D721Med (cell line): ENCODE measurements around the gene MYG1.
"Not testable (repeated sequence)": the region's sequence is repeated elsewhere in the genome, so short reads cannot be mapped to it uniquely, and the experiment has no call there.

Experiments used
- DNase-seq: peaks from one replicate; pipeline ENCODE4 v3.0.0; 2011; ENCODE audit warnings: low spot score; ENCODE audit not compliant: insufficient read length
- FAIRE-seq: peaks from 2 replicates; lab custom pipeline; 2011; peaks lifted over from hg19 to GRCh38; lab: Jason Lieb, UNC
- TF ChIP-seq, protein P1 (sequence below): IDR thresholded peaks from 2 replicates; pipeline ENCODE4 v1.5.1; 2012; ENCODE audit warnings: mild to moderate bottlenecking, control low read depth; ENCODE audit not compliant: insufficient read depth; ENCODE audit errors: missing control alignments

MYG1 gene

DNA sequence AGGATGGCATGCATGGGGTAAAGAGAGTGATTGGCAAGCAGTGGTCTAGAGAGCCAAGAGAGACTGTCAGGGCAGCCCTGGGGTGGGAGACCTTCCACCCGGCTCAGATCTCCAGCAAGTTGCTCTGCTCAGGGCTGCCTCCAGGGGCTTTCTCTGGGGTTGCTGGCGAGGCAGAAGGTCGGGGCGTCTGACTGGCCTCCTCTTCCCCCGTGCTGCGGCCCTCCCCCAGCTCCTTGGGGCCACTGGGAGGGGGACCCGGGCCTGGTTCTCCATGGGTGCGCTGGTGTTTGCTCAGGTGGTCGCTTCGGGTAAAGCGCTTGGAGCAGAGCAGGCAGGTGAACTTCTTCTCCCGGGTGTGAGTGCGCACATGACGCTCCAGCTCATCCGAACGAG is 28.5 kb downstream of the MYG1 start:
- DNase-seq = no peak
- TF ChIP-seq, protein P1, sequence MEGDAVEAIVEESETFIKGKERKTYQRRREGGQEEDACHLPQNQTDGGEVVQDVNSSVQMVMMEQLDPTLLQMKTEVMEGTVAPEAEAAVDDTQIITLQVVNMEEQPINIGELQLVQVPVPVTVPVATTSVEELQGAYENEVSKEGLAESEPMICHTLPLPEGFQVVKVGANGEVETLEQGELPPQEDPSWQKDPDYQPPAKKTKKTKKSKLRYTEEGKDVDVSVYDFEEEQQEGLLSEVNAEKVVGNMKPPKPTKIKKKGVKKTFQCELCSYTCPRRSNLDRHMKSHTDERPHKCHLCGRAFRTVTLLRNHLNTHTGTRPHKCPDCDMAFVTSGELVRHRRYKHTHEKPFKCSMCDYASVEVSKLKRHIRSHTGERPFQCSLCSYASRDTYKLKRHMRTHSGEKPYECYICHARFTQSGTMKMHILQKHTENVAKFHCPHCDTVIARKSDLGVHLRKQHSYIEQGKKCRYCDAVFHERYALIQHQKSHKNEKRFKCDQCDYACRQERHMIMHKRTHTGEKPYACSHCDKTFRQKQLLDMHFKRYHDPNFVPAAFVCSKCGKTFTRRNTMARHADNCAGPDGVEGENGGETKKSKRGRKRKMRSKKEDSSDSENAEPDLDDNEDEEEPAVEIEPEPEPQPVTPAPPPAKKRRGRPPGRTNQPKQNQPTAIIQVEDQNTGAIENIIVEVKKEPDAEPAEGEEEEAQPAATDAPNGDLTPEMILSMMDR = no peak
- FAIRE-seq = no peak

DNA sequence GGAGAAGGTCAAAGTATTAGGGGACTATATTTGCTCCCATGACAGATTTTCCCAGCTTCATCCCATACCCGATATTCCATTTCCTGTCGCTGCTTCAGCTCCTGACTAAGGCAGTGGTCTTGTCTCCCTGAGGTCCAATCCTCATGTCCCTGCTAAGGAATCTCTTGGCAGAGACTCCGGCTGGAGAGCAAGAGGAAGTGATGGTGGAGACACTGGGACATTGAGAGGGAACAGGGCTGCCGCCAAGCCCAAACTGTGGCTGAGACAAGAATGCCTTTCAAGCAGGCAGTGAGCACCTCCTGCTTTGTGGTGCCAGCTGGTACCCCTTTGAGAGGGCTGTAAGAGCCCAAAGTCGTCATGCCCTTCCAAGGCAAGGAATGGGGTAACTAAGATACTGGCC is 31.2 kb downstream of the MYG1 start:
- FAIRE-seq = no peak
- TF ChIP-seq, protein P1 = no peak
- no peak for DNase-seq

DNA sequence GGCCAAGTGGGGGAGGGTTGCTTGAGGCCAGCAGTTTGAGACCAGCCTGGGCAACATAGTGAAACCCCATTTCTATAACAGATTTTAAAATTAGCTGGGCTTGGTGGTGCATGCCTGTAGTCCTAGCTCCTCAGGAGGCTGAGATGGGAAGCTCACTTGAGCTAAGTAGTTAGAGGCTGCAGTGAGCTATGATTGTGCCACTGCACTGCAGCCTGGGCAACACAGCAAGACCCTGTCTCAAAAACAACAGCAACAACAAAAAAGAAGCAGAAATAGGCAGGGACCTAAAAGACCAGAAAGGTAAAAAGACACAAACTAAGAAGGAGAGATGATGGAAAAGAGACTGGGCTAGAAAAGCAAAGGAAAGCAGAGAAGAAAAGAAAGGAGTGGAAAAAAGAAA is 32.8 kb downstream of the MYG1 start:
- not testable (repeated sequence) for FAIRE-seq, DNase-seq

DNA sequence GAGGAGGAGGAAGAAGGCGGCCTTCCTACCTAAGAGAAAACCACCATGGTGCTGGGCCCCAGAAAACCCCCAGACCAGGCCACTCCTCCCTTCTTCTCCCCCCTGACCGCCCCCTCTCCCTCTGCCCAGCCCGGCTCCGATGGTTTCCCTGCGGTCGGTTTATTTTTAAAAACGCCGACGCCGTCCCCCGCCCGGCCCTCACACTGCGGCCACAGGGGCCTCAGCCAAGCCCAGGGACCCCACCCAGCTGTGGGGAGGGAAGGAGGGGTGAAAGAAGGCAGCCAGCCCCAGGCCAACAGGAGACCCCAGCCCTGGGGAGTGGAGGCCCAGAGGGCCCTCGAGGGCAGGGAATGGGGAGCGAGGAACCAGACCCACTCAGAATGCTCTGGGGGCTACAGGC is 33.2 kb downstream of the MYG1 start:
- TF ChIP-seq, protein P1 = no peak
- DNase-seq = no peak
- no peak for FAIRE-seq

DNA sequence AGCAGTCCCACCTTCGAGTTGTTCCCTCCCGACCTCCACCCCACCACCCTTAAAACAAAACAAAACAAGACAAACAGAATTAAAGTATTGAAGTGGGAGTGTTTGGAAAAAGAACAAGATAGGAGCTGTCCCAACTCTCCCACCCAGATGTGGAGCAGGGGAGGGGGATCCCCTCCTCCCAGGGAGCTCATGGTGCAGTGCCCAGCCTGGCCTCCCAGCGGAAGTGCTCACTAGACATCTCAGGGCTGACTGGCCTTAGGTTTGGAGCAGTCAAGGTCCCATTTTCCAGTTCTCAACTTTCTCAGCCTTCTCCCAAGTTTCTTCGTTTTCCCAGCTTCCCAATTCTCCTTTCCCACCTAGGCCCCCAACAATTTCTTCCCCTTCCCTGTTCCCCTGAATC is 33.8 kb downstream of the MYG1 start:
- DNase-seq (no peak), FAIRE-seq (no peak)
- TF ChIP-seq, protein P1 = no peak

DNA sequence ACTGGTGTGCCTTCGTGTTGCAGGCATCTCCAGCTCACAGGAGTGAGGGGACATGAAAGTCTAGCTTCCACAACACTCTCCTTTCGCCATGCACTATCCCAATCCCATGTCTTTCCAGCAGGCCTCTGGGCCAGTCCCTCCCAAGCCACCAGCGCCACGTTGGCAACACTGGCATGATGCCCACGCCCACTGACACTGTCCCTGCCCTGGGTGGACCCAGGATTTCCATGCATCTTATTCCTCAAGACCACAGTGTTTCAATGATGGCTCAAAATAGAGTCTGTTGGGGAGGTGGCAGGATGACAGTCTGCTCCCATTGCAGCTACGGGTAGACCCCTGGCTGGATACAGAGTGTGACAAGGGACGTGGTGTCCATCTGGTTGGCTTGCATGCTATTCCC is 34.4 kb downstream of the MYG1 start:
- TF ChIP-seq, protein P1 = no peak
- FAIRE-seq (no peak), DNase-seq (no peak)

DNA sequence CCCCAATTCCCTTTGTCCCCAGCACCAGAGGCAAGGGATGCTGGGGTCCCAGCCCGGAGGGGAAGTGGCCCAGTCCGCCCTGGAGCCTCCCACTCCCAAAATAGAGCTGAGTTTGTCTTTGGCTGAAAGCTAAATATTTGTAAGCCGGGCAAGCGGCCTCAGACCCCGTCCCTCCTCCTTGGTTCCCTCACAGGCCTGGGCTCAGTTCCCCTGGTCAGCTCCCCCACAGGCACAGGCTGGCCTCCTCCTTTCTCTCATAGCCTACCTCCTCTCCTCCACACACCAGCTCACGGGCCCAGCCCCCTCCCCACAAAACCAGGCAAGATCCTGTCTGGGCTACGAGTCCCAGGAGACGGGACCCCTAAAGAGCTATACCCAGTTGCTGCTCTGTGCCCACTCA is 35.3 kb downstream of the MYG1 start:
- no peak for DNase-seq
- TF ChIP-seq, protein P1 = no peak
- FAIRE-seq = no peak

DNA sequence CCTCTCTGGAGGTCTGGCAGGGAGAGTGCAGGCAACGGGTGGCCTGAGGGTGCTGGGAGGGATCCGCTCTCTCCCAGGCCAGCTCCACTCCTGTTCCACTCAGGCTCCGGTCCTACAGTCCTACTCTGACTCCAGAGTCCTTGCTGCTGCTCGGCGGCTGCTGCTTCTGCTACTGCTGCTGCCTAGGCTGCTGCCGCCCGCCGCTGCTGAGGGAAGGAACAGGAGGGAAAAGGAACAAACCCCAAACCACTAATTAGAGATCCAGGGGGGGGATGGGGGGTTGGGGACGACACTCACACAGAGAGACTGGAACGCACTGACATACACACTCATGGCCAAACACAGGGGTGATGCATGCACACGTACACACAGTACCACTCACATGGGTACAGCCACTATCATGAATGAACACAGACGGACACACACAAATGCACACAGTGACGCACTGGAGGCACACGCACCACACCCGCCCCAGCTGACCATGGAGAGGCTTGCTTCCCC is 36.7 kb downstream of the MYG1 start, which contains the start of gene SP7:
TSS of gene SP7 (minus strand) at position 174 of the 501 bp plus-strand sequence. CDS start 708 bp downstream, outside the sequence.
- TF ChIP-seq, protein P1 = no peak
- no peak for FAIRE-seq
- no peak for DNase-seq
